BLaER1 treated with 17β-estradiol and CSF1 and Interleukin-3, amounts not matched to agents 10 nM and 100 nM (cell line): Measurements from ENCODE around the gene VSIG2.

ENCODE experiments used
- H3K27ac ChIP-seq, 11 experiments: shearing (Covaris generic); formaldehyde crosslinking; 2 replicates each; pipeline ENCODE4 v1.8.1; 2022
- H3K27me3 ChIP-seq, 11 experiments: shearing (Covaris generic); formaldehyde crosslinking; 2 replicates each; pipeline ENCODE4 v1.8.1; 2022
- H3K36me3 ChIP-seq, 11 experiments: shearing (Covaris generic); formaldehyde crosslinking; 2 replicates each; pipeline ENCODE4 v1.8.1; 2022
- H3K4me1 ChIP-seq, 10 experiments: shearing (Covaris generic); formaldehyde crosslinking; 2 replicates each; pipeline ENCODE4 v1.8.1; 2022
- H3K4me2 ChIP-seq, 11 experiments: shearing (Covaris generic); formaldehyde crosslinking; 2 replicates each; pipeline ENCODE4 v1.8.1; 2022
- H3K4me3 ChIP-seq, 10 experiments: shearing (Covaris generic); formaldehyde crosslinking; 2 replicates each; pipeline ENCODE4 v1.8.1; 2022
- H3K9ac ChIP-seq, 11 experiments: shearing (Covaris generic); formaldehyde crosslinking; 2 replicates each; pipeline ENCODE4 v1.8.1; 2022
- H3K9me3 ChIP-seq, 11 experiments: shearing (Covaris generic); formaldehyde crosslinking; replicated peaks in 1 of 11; 2 replicates each; pipeline ENCODE4 v1.8.1; 2022
- H4K20me1 ChIP-seq, 11 experiments: shearing (Covaris generic); formaldehyde crosslinking; 2 replicates each; pipeline ENCODE4 v1.8.1; 2022
- Cebpa-rat ChIP-seq, 11 experiments: shearing (Covaris generic); IDR thresholded peaks; 2 replicates each; pipeline ENCODE4 v1.8.1; 2022

VSIG2 gene

DNA sequence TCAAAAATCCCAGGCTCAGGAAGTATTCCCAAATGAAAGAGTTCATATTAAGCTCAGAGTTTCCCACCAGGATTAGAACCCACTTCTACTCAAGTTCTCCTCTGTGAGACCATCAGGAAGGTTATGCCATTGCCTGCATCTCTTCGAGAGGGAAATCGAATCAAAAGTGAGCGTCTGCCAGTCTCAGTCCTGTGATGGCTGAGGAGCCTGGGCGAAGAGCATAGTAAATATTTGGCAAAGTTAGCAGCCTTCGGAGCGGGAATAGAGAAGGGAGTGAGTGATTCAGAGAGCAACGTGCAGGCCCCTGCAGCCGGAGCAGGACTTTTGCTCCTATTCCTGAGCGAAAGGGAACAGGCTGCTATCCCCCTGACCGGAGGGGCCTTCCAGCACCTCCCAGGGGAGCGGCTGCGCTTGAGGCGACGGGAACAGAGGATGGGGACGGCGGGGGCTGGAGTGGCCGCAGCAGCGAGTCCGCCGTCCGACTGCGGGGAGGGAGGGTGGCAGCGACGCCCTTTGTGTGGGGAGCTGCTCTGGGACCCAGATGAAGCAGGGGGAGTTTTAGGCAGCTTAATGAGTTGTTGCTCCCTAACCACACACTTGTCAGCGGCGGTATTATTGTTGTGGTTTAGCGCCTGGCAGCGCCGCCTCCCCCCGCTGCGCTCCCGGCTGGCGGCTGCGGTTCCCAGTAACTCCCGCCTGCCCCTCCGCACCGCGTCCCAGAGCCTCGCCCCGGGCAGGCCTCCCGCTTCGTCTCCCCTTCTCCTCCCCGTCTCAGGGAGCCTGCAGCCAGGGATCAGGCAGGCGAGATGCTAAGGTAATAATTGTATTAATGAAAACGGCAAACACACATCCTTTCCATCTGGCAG lies 34.0 kb downstream of the VSIG2 start:
- Histone ChIP-seq H3K27me3 (peaks cover 43 to 59% (median 50%) of the 10 kb centered on the region in 11 experiments), H3K27ac (no peak overlapping the region), H3K9me3 (no peaks in the 10 kb centered on the region), H4K20me1 (peaks cover 0 to 16% (median 10%) of the 10 kb centered on the region in 11 experiments; a peak in 14 of 22 replicates), H3K4me2 (peak overlapping the region; percentile 86 to 99 (median 96)), H3K36me3 (no peaks in the 10 kb centered on the region), H3K4me1 (peaks cover 59 to 71% (median 65%) of the 10 kb centered on the region in 10 experiments), H3K9ac (peak overlapping the region in 9 of 11 experiments; percentile 2 to 44 (median 23); a peak in 9 of 22 replicates), H3K4me3 (peak overlapping the region; percentile 41 to 63 (median 50))
- TF ChIP-seq Cebpa-rat (IDR thresholded peaks at IDR 0.05) = no peak

DNA sequence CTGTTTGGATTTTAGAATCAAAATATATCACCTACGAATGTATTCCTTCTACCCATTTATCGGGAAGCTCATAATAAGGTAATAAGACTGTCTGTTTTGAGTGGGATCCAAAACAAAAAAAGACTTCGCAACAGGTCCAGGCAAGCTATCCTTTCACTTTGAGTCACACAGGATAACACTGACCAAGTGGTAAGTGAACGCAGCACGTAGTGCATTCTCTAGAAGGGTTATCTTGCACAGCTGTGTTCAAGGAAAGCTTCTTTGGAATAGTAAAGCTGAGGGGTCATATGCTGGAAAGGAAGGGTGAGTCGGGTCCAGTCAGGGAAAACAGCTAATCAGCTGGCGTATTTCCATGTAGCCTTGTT lies 34.7 kb downstream of the VSIG2 start:
- peak overlapping the region; percentile 86 to 99 (median 96) for H3K4me2 ChIP-seq
- H3K9ac ChIP-seq = 0 out of 22 replicates have a peak overlapping the region, but pooled peaks of 1 of the 11 experiments have one; percentile 3
- peak overlapping the region in 7 of 10 experiments; percentile 41 to 59 (median 49); a peak in 4 of 20 replicates for H3K4me3 ChIP-seq
- H3K27me3 ChIP-seq = peaks cover 43 to 59% (median 50%) of the 10 kb centered on the region in 11 experiments
- no peaks in the 10 kb centered on the region for H3K9me3 ChIP-seq
- peaks cover 53 to 65% (median 58%) of the 10 kb centered on the region in 10 experiments for H3K4me1 ChIP-seq
- no peak overlapping the region for H3K27ac ChIP-seq
- TF ChIP-seq Cebpa-rat (IDR thresholded peaks at IDR 0.05) = no peak
- no peaks in the 10 kb centered on the region for H3K36me3 ChIP-seq
- peaks cover 0 to 16% (median 10%) of the 10 kb centered on the region in 11 experiments; a peak in 14 of 22 replicates for H4K20me1 ChIP-seq

DNA sequence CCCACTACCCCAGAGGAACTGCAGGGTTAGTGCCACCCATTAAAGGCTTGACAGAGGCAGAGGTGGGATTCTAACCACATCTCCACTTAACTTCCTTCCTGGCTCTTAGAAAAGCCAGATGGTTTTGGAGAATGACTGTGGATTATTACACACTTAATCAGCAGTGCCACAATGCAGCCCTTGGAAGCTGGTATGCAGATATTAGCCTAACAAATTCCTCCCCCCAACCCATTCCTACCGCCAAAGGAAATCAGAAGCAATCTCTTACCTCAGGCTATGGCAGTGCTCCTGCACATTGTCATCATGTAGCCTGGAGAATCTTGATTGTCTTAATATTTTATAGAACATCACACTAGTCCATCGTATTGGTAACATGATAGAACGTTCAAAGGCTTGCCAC lies 35.5 kb downstream of the VSIG2 start:
- peak overlapping the region; percentile 18 to 99 (median 42); a peak in 20 of 22 replicates for H3K4me2 ChIP-seq
- H3K36me3 ChIP-seq = no peaks in the 10 kb centered on the region
- no peak for TF ChIP-seq Cebpa-rat (IDR thresholded peaks at IDR 0.05)
- H3K9me3 ChIP-seq = no peaks in the 10 kb centered on the region
- peaks cover 0 to 16% (median 10%) of the 10 kb centered on the region in 11 experiments; a peak in 14 of 22 replicates for H4K20me1 ChIP-seq
- no peak overlapping the region for H3K9ac ChIP-seq
- peaks cover 43 to 59% (median 50%) of the 10 kb centered on the region in 11 experiments for H3K27me3 ChIP-seq
- peaks cover 44 to 57% (median 50%) of the 10 kb centered on the region in 10 experiments for H3K4me1 ChIP-seq
- no peak overlapping the region for H3K27ac ChIP-seq
- no peak overlapping the region for H3K4me3 ChIP-seq

DNA sequence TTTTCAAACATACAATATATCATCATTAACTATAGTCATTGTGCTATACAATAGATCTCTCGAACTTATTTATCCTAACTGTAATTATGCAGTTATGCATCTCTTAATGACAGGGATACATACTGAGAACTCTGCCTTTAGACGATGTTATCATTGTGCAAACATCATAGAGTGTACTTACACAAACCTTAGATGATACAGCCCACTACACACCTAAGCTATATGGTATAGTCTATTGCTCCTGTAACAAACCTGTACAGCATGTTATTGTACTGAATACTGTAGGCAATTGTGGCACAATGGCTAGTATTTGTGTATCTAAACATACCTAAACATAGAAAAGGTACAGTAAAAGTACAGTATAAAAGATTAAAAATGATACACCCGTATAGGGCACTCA lies 39.7 kb downstream of the VSIG2 start:
- Histone ChIP-seq H3K9me3 (peaks cover 11 to 19% (median 16%) of the 10 kb centered on the region in 11 experiments), H3K9ac (no peak overlapping the region), H3K36me3 (no peaks in the 10 kb centered on the region), H4K20me1 (peaks cover 0 to 2% (median under 1%) of the 10 kb centered on the region in 11 experiments; a peak in 3 of 22 replicates), H3K4me3 (no peak overlapping the region), H3K4me2 (no peak overlapping the region), H3K27me3 (peaks cover 12 to 31% (median 21%) of the 10 kb centered on the region in 11 experiments), H3K27ac (no peak overlapping the region), H3K4me1 (peaks cover 11 to 15% (median 13%) of the 10 kb centered on the region in 10 experiments)
- no peak for TF ChIP-seq Cebpa-rat (IDR thresholded peaks at IDR 0.05)

DNA sequence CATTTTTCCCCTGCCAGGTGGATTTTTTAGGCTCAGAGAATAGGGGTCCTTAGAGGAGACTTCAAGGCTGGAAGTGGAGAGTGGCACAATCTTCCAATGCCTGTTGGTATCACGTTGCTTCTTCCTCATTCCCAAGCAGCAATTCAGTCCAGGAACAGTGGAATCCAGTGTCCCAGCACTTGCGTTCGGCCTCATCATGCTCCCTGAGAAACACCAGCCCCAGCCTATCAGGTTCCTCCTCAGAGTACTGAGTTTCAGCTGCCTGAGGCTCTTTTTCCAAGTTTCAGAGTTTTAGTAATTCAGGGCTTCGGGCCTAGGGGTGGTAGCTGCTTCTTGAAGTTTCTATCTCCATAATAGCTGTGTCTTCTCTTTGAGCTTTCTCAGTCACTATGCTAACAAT lies 44.2 kb downstream of the VSIG2 start:
- no peaks in the 10 kb centered on the region for H3K36me3 ChIP-seq
- no peaks in the 10 kb centered on the region for H3K27me3 ChIP-seq
- H3K4me3 ChIP-seq = no peak overlapping the region
- no peak overlapping the region for H3K27ac ChIP-seq
- no peaks in the 10 kb centered on the region for H4K20me1 ChIP-seq
- peaks cover 15 to 34% (median 27%) of the 10 kb centered on the region in 11 experiments for H3K9me3 ChIP-seq
- no peaks in the 10 kb centered on the region for H3K4me1 ChIP-seq
- no peak for TF ChIP-seq Cebpa-rat (IDR thresholded peaks at IDR 0.05)
- no peak overlapping the region for H3K9ac ChIP-seq
- no peak overlapping the region for H3K4me2 ChIP-seq

DNA sequence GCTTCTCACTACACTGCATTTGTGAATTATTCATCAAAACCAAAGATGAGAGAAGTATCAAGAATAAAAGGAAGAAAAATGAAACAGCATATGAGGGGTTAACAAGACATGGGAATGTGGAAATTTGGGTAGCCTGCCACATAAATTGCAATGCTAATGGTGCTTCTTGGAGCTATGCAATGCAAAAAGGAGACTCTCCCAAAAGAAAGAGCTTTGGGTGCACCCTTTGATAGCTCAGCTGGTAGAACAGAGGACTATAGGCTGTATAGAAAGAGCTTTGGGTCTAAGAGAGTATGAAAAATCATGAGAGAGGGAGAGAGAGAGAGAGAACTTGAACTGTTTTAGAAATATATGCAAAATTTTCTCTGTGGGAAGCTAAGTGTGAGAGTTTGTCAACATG lies 52.0 kb downstream of the VSIG2 start:
- no peak overlapping the region for H3K4me2 ChIP-seq
- H3K9ac ChIP-seq = no peak overlapping the region
- H3K4me3 ChIP-seq = no peak overlapping the region
- no peak overlapping the region for H3K27ac ChIP-seq
- H3K4me1 ChIP-seq = no peaks in the 10 kb centered on the region
- H4K20me1 ChIP-seq = no peaks in the 10 kb centered on the region
- no peaks in the 10 kb centered on the region for H3K36me3 ChIP-seq
- H3K27me3 ChIP-seq = no peaks in the 10 kb centered on the region
- TF ChIP-seq Cebpa-rat (IDR thresholded peaks at IDR 0.05) = no peak
- peaks cover 17 to 45% (median 35%) of the 10 kb centered on the region in 11 experiments for H3K9me3 ChIP-seq

DNA sequence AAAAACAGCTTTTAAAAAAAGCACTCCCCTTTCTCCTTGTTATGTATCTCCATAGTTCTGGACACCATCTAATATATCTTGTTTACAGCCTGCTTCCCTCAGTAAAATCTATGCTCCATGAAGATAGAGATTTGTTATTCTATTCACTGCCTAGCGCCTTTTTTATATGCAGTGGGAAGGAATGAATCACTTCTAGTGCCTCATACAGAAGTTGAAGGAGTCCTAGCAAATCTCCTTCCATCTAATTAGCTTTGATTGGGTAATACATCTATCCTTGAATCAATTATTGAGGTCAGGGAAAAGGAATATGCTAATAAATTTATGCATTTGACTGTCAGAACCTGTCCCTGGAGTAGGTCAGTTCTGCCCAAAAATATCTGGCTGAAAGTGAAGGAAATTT lies 52.5 kb downstream of the VSIG2 start:
- H3K4me1 ChIP-seq = no peaks in the 10 kb centered on the region
- H3K27me3 ChIP-seq = no peaks in the 10 kb centered on the region
- H4K20me1 ChIP-seq = no peaks in the 10 kb centered on the region
- no peaks in the 10 kb centered on the region for H3K36me3 ChIP-seq
- H3K27ac ChIP-seq = no peak overlapping the region
- H3K9ac ChIP-seq = no peak overlapping the region
- no peak overlapping the region for H3K4me3 ChIP-seq
- no peak overlapping the region for H3K4me2 ChIP-seq
- TF ChIP-seq Cebpa-rat (IDR thresholded peaks at IDR 0.05) = no peak
- H3K9me3 ChIP-seq = peaks cover 17 to 45% (median 35%) of the 10 kb centered on the region in 11 experiments
